WTC11 (cell line): ENCODE results near the gene HSP90AB1. TPM values are rescaled to one million over a fixed set of nuclear protein-coding genes. Genes with fewer than 3 reads are reported as not detected.

Experiments used
- ATAC-seq: fragments of 200-7000 bp; cut with Tn5 transposase; 2 replicates; pipeline ENCODE4 v1.10.0; 2021; ENCODE audit warnings: mild to moderate bottlenecking, moderate library complexity
- CTCF ChIA-PET: fragments of 300-600 bp; sonication (Branson Sonifier 250); formaldehyde crosslinking; loops from one replicate; lab custom pipeline; 2021; ENCODE audit warnings: antibody characterized with exemption; lab: Charles Lee
- POLR2A ChIA-PET: fragments of 350-600 bp; sonication (Branson Sonifier 250); formaldehyde crosslinking; loops from one replicate; lab custom pipeline; 2021; ENCODE audit warnings: antibody characterized with exemption; lab: Charles Lee
- DNase-seq: peaks from one replicate; pipeline ENCODE4 v3.0.0; 2021; ENCODE audit warnings: low spot score
- H3K27ac Mint-ChIP-seq: 2 replicates; pipeline ENCODE4 v1.8.0; 2021; ENCODE audit warnings: mixed read lengths
- H3K27me3 Mint-ChIP-seq: 2 replicates; pipeline ENCODE4 v1.8.0; 2021; ENCODE audit warnings: low read depth, mild to moderate bottlenecking, moderate library complexity, mixed read lengths
- H3K36me3 Mint-ChIP-seq: 2 replicates; pipeline ENCODE4 v1.8.0; 2021; ENCODE audit warnings: mixed read lengths
- H3K4me1 Mint-ChIP-seq: 2 replicates; pipeline ENCODE4 v1.8.0; 2022; ENCODE audit warnings: mixed read lengths
- H3K4me3 Mint-ChIP-seq: 2 replicates; pipeline ENCODE4 v1.8.0; 2021; ENCODE audit warnings: mild to moderate bottlenecking, moderate library complexity, mixed read lengths
- H3K9me3 Mint-ChIP-seq: 2 replicates; pipeline ENCODE4 v1.8.0; 2021; ENCODE audit warnings: mixed read lengths
- CDX4 ChIP-seq: fragments of 250-450 bp; sonication (Bioruptor Pico); IDR thresholded peaks from 2 replicates; pipeline ENCODE4 v1.9.0; 2021; ENCODE audit warnings: moderate library complexity, mild to moderate bottlenecking, inconsistent platforms, borderline replicate concordance
- CREB1 ChIP-seq: sonication (generic); formaldehyde crosslinking; IDR thresholded peaks from 2 replicates; pipeline ENCODE4 v1.8.0; 2023; ENCODE audit warnings: mild to moderate bottlenecking, missing genetic modification reagents
- EMX1 ChIP-seq: fragments of 250-450 bp; sonication (Bioruptor Pico); IDR thresholded peaks from 2 replicates; pipeline ENCODE4 v1.8.0; 2021; ENCODE audit warnings: mild to moderate bottlenecking
- HMGXB4 ChIP-seq: sonication (generic); formaldehyde crosslinking; IDR thresholded peaks from 2 replicates; pipeline ENCODE4 v1.8.1; 2023; ENCODE audit warnings: mild to moderate bottlenecking, moderate library complexity, missing genetic modification reagents
- NR2C2 ChIP-seq: sonication (generic); formaldehyde crosslinking; IDR thresholded peaks from 2 replicates; pipeline ENCODE4 v1.8.0; 2022; ENCODE audit warnings: mild to moderate bottlenecking, missing genetic modification reagents
- PRRX2 ChIP-seq: fragments of 250-450 bp; sonication (Bioruptor Pico); IDR thresholded peaks from 2 replicates; pipeline ENCODE4 v1.8.0; 2021; ENCODE audit warnings: mild to moderate bottlenecking
- SMAD3 ChIP-seq: sonication (generic); formaldehyde crosslinking; IDR thresholded peaks from 2 replicates; pipeline ENCODE4 v1.8.0; 2022; ENCODE audit warnings: missing genetic modification reagents, mild to moderate bottlenecking, borderline replicate concordance
- USF2 ChIP-seq: sonication (generic); formaldehyde crosslinking; IDR thresholded peaks from 2 replicates; pipeline ENCODE4 v1.8.1; 2023; ENCODE audit warnings: mild to moderate bottlenecking, missing genetic modification reagents, moderate library complexity
- ZMAT4 ChIP-seq: fragments of 250-450 bp; sonication (Bioruptor Pico); IDR thresholded peaks from 2 replicates; pipeline ENCODE4 v1.9.0; 2021; ENCODE audit warnings: mild to moderate bottlenecking
- ZNF425 ChIP-seq: fragments of 250-450 bp; sonication (Bioruptor Pico); conservative IDR thresholded peaks from 2 replicates; pipeline ENCODE4 v1.9.0; 2021; ENCODE audit warnings: mild to moderate bottlenecking
- ZNF532 ChIP-seq: fragments of 250-450 bp; sonication (Bioruptor Pico); IDR thresholded peaks from 2 replicates; pipeline ENCODE4 v1.9.0; 2021; ENCODE audit warnings: mild to moderate bottlenecking, borderline replicate concordance
- total RNA-seq: library from RNA; stranded (reverse); gene quantifications from 3 replicates; pipeline ENCODE4 v1.2.3, GENCODE V29; 2021

Gene HSP90AB1
- total RNA-seq, 1 experiment from 2014 or later = 2,171 TPM

- TF ChIP-seq ZMAT4 (CRISPR knock-in tag) = no peak
- no peak for TF ChIP-seq HMGXB4 (CRISPR knock-in tag)
- TF ChIP-seq SMAD3 (CRISPR knock-in tag) = no peak
- peak; percentile 47 for TF ChIP-seq ZNF425
- no peak for TF ChIP-seq CREB1 (CRISPR knock-in tag)
- TF ChIP-seq USF2 (CRISPR knock-in tag) = no peak
- TF ChIP-seq CDX4 (CRISPR knock-in tag) = no peak
- TF ChIP-seq NR2C2 (CRISPR knock-in tag) = 0 out of 2 replicates have a peak, but pooled peaks have one; percentile 37
Observed at GRCh38 chr6:44255105-44255808, 8.4 kb downstream of the HSP90AB1 start (continued).

GRCh38 chr6:44255871-44256774, 9.2 kb downstream of the HSP90AB1 start:
- DNase-seq (no peak), ATAC-seq (peak; percentile 1)
- H3K4me3 Mint-ChIP-seq = peak overlapping the region; percentile 83
- TF ChIP-seq EMX1 (CRISPR knock-in tag) (no peak; the same call in 1 of the 2 replicates), PRRX2 (CRISPR knock-in tag) (0 out of 2 replicates have a peak, but pooled peaks have one; percentile 9), ZNF532 (CRISPR knock-in tag) (0 out of 2 replicates have a peak, but pooled peaks have one; percentile 18)
- H3K36me3 Mint-ChIP-seq = peaks cover 47% of the 10 kb centered on the region
- CTCF ChIA-PET = interaction anchor here (0.6 to 4.4 kb wide), 40 partner anchors 9 to 627 kb away, joined by 3 to 76 read pairs (median 5); partner anchors contain the start of genes AARS2, HSP90AB1, SLC29A1 and TMEM151B
- POLR2A ChIA-PET = interaction anchor here (0.5 to 3.7 kb wide), 21 partner anchors 9 to 329 kb away, joined by 3 to 83 read pairs (median 4); partner anchors contain the start of genes AARS2, CDC5L, HSP90AB1 and SLC29A1
- no peaks in the 10 kb centered on the region for H3K9me3 Mint-ChIP-seq
- H3K27ac Mint-ChIP-seq = peak overlapping the region; percentile 87
- no peaks in the 10 kb centered on the region for H3K27me3 Mint-ChIP-seq
- peaks cover 32% of the 10 kb centered on the region for H3K4me1 Mint-ChIP-seq
